ENCODE measurements around the gene RAB39B. TPM values are rescaled to one million over a fixed set of nuclear protein-coding genes. Genes with fewer than 3 reads are reported as not detected.
"Not testable (repeated sequence)": the region's sequence is repeated elsewhere in the genome, so short reads cannot be mapped to it uniquely, and the experiment has no call there.

RAB39B gene
- total RNA-seq, 4 donors from 2014 or later = 0.22 to 1.8 (median 0.87) TPM

- WGBS, 2 donors = 78 to 88% methylated on average over 3 of the region's 3 CpGs
- Histone ChIP-seq H3K4me1 (no peaks in the 10 kb centered on the region), H3K36me3 (peaks cover 0 to 23% (median 3%) of the 10 kb centered on the region in 3 donors), H3K27ac (no peak overlapping the region), H3K27me3 (no peaks in the 10 kb centered on the region), H3K9me3 (no peaks in the 10 kb centered on the region), H3K4me3 (no peak overlapping the region)
- no peak for DNase-seq (ENCODE audit: low spot score in 2 of 2)
- TF ChIP-seq CTCF (IDR thresholded peaks at IDR 0.05) (no peak), EP300 (IDR thresholded peaks at IDR 0.05) (no peak), POLR2A (IDR thresholded peaks at IDR 0.05) (no peak)
Measured at GRCh38 chrX:155225774-155226173, 38.5 kb downstream of the RAB39B start.

- H3K27ac ChIP-seq; H3K4me1 ChIP-seq; H3K27me3 ChIP-seq; H3K4me3 ChIP-seq; H3K9me3 ChIP-seq; DNase-seq (ENCODE audit: low spot score in 2 of 2): not testable (repeated sequence)
- 90 to 98% methylated on average over 12 to 16 of the region's 30 CpGs for WGBS, 2 donors
- peaks cover 0 to 20% (median 3%) of the 10 kb centered on the region in 3 donors for H3K36me3 ChIP-seq
Measured at GRCh38 chrX:155223746-155224145, 40.5 kb downstream of the RAB39B start.

- 93 to 96% methylated on average over 4 of the region's 4 CpGs for WGBS, 2 donors
- H3K27ac ChIP-seq = no peak overlapping the region
- peaks cover 0 to 20% (median 0%) of the 10 kb centered on the region in 3 donors for H3K36me3 ChIP-seq
- H3K4me1 ChIP-seq = peaks cover 0 to 21% (median 2%) of the 10 kb centered on the region in 4 donors
- H3K9me3 ChIP-seq = no peaks in the 10 kb centered on the region
- DNase-seq (ENCODE audit: low spot score in 2 of 2) = no peak
- no peaks in the 10 kb centered on the region for H3K27me3 ChIP-seq
- no peak overlapping the region for H3K4me3 ChIP-seq
- TF ChIP-seq CTCF (IDR thresholded peaks at IDR 0.05) = no peak
- no peak for TF ChIP-seq POLR2A (IDR thresholded peaks at IDR 0.05)
- TF ChIP-seq EP300 (IDR thresholded peaks at IDR 0.05) = no peak
Measured at GRCh38 chrX:155221351-155221750, 42.9 kb downstream of the RAB39B start.

GRCh38 chrX:155218777-155219176 is 45.5 kb downstream of the RAB39B start:
- no peak for DNase-seq (ENCODE audit: low spot score in 2 of 2)
- H3K4me1 ChIP-seq = peaks cover 0 to 24% (median 2%) of the 10 kb centered on the region in 4 donors
- no peaks in the 10 kb centered on the region for H3K9me3 ChIP-seq
- 73 to 93% methylated on average over 2 of the region's 2 CpGs for WGBS, 2 donors
- TF ChIP-seq POLR2A (IDR thresholded peaks at IDR 0.05) = no peak
- no peak overlapping the region for H3K27ac ChIP-seq
- no peak overlapping the region for H3K4me3 ChIP-seq
- H3K27me3 ChIP-seq = no peaks in the 10 kb centered on the region
- peaks cover 0 to 20% (median 0%) of the 10 kb centered on the region in 3 donors for H3K36me3 ChIP-seq

GRCh38 chrX:155216940-155217440 is 47.3 kb downstream of the RAB39B start:
- Histone ChIP-seq H3K27me3 (no peaks in the 10 kb centered on the region), H3K4me1 (peaks cover 0 to 24% (median 2%) of the 10 kb centered on the region in 4 donors), H3K9me3 (no peaks in the 10 kb centered on the region), H3K27ac (peak overlapping the region; percentile 66 to 94 (median 90)), H3K4me3 (peak overlapping the region; percentile 36 to 78 (median 58)), H3K36me3 (peaks cover 0 to 15% (median 0%) of the 10 kb centered on the region in 3 donors)
- no peak for TF ChIP-seq EP300 (IDR thresholded peaks at IDR 0.05)
- TF ChIP-seq POLR2A (IDR thresholded peaks at IDR 0.05) = no peak
- TF ChIP-seq CTCF (IDR thresholded peaks at IDR 0.05) = no peak
- 6 to 43% methylated on average over 11 of the region's 11 CpGs for WGBS, 2 donors
- DNase-seq (ENCODE audit: low spot score in 2 of 2) = no peak

- Histone ChIP-seq H3K36me3 (peaks cover 0 to 12% (median 0%) of the 10 kb centered on the region in 3 donors), H3K27ac (peak within 1 kb of the TSS; percentile 66 to 94 (median 90)), H3K4me1 (peaks cover 0 to 24% (median 2%) of the 10 kb centered on the region in 4 donors), H3K9me3 (no peaks in the 10 kb centered on the region), H3K4me3 (peak within 1 kb of the TSS; percentile 40 to 78 (median 58)), H3K27me3 (no peaks in the 10 kb centered on the region)
- DNase-seq (ENCODE audit: low spot score in 2 of 2) = peak; percentile 70 to 79
- TF ChIP-seq EP300 (IDR thresholded peaks at IDR 0.05) (peak in 1 of 2 donors; percentile 65), POLR2A (IDR thresholded peaks at IDR 0.05) (peak in 1 of 2 donors; percentile 38), CTCF (IDR thresholded peaks at IDR 0.05) (peak in 3 of 5 experiments; percentile 26 to 45 (median 40))
- 0 to 49% methylated on average over 17 to 49 of the region's 53 CpGs for WGBS, 2 donors
Measured at GRCh38 chrX:155216179-155216939, 47.9 kb downstream of the RAB39B start, which contains the start of gene VBP1. Gene VBP1, plus strand, starts transcription at chrX:155216460. Its CDS starts 23 bp downstream, at chrX:155216483.

Measured in tibial nerve (tissue), 4 donors.